Testis (tissue), 3 donors: ENCODE measurements around the gene NDUFA1. TPM values are rescaled to one million over a fixed set of nuclear protein-coding genes. Genes with fewer than 3 reads are reported as not detected.
"Not testable (repeated sequence)": the region's sequence is repeated elsewhere in the genome, so short reads cannot be mapped to it uniquely, and the experiment has no call there.

Experiments used
- DNase-seq: peaks from one replicate; pipeline ENCODE4 v3.0.0-alpha.2; 2019
- H3K27ac ChIP-seq, 2 donors: fragments of 200-600 bp; sonication (generic); one replicate each; pipeline ENCODE4 v1.5.1; 2019
- H3K27me3 ChIP-seq: fragments of 200-600 bp; sonication (generic); one replicate; pipeline ENCODE4 v1.5.1; 2019
- H3K36me3 ChIP-seq: fragments of 200-600 bp; sonication (generic); one replicate; pipeline ENCODE4 v1.5.1; 2017; ENCODE audit warnings: low read depth; ENCODE audit errors: missing control alignments
- H3K4me1 ChIP-seq: fragments of 200-600 bp; sonication (generic); one replicate; pipeline ENCODE4 v1.5.1; 2019
- H3K4me3 ChIP-seq, 2 donors: fragments of 200-600 bp; sonication (generic); one replicate each; pipeline ENCODE4 v1.5.1; 2017 to 2019
- H3K9me3 ChIP-seq: fragments of 200-600 bp; sonication (generic); one replicate; pipeline ENCODE4 v1.5.1; 2017
- POLR2A ChIP-seq: fragments of 450-650 bp; IDR thresholded peaks from one replicate; pipeline ENCODE4 v1.6.1; 2017; ENCODE audit warnings: antibody characterized with exemption, mild to moderate bottlenecking, moderate library complexity
- WGBS, 2 donors: methylation state at CpG; one replicate each; pipeline ENCODE4 v1.1.5; 2018; 5-methylcytosine and 5-hydroxymethylcytosine counted together
- intact Hi-C: fragments of 100-400 bp; cut with DNase I; formaldehyde crosslinking; loops from one replicate; pipeline ENCODE4 v1.15.1; 2023; ENCODE audit warnings: low total_unique reads
- polyA plus RNA-seq: library from polyadenylated mRNA; stranded (reverse); fragments of 350-450 nt; fragmentation: Illumina TruSeq; extraction: RNeasy Lipid Tissue Mini Kit (QIAGEN cat#74804); gene quantifications from one replicate; pipeline ENCODE4 v1.2.3, GENCODE V29; 2014; ENCODE audit warnings: low read depth, low replicate concordance; ENCODE audit not compliant: insufficient read depth
- total RNA-seq, 2 donors: library from RNA; depleted of rRNA; stranded (reverse); fragments of >200 nt; gene quantifications; one replicate each; pipeline ENCODE4 v1.2.3, GENCODE V29; 2016
- TF ChIP-seq, protein P1 (sequence below), 3 experiments: fragments of 450-650 bp in 2 of 3; fragments of 200-600 bp in 1 of 3; sonication (generic) in 1 of 3; IDR thresholded peaks; one replicate each; pipeline ENCODE4 v1.5.1; 2016 to 2019; ENCODE audit warnings: antibody characterized with exemption in 3 of 3, mild to moderate bottlenecking in 2 of 3, moderate library complexity in 1 of 3

The NDUFA1 gene
- total and polyA plus RNA-seq, 3 donors from 2014 or later = 36.6 to 74.8 (median 41.0) TPM

DNA sequence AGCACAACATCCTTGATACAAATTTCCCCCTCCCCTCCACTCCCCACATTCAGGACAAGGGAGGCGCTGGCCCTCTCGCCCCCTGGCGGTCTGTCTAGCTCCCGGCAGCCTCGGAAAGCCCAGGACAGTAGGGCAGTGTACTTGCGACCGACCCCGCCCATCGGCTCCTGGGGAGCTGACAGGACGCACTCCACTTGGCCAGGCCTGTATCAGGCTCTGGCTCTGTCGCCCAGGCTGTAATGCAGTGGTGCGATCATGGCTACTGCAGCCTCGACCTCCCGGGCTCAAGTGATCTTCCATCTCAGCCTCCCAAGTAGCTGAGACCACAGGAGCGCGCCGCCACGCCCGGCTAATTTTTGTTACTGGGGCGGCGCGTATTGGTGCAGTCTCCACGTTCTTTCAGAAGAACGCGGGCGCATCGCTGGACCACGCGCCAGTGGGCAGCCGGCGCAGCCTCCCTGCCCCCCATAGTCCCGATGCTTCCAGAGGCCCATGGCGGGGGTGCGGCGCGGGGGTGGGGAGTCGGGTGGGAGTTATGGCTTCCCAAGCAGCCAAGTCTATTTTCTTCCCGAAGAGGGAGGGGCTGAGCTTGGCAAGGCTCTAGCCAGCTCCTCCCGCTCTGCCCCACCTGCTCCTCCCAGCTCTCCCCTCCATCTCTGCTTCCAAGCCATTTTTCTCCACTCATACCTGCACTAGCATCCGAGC, 16.2 kb downstream of the NDUFA1 start:
- Histone ChIP-seq H3K27ac (no peak overlapping the region), H3K4me1 (no peaks in the 10 kb centered on the region), H3K4me3 (no peak overlapping the region), H3K9me3 (no peaks in the 10 kb centered on the region), H3K27me3 (no peaks in the 10 kb centered on the region), H3K36me3 (no peaks in the 10 kb centered on the region)
- DNase-seq = peak; percentile 62
- WGBS, 2 donors = 0 to 2% methylated on average over 2 to 10 of the region's 40 CpGs
- intact Hi-C loops = no loop called here
- TF ChIP-seq POLR2A = no peak
- TF ChIP-seq, protein P1, sequence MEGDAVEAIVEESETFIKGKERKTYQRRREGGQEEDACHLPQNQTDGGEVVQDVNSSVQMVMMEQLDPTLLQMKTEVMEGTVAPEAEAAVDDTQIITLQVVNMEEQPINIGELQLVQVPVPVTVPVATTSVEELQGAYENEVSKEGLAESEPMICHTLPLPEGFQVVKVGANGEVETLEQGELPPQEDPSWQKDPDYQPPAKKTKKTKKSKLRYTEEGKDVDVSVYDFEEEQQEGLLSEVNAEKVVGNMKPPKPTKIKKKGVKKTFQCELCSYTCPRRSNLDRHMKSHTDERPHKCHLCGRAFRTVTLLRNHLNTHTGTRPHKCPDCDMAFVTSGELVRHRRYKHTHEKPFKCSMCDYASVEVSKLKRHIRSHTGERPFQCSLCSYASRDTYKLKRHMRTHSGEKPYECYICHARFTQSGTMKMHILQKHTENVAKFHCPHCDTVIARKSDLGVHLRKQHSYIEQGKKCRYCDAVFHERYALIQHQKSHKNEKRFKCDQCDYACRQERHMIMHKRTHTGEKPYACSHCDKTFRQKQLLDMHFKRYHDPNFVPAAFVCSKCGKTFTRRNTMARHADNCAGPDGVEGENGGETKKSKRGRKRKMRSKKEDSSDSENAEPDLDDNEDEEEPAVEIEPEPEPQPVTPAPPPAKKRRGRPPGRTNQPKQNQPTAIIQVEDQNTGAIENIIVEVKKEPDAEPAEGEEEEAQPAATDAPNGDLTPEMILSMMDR (IDR thresholded peaks at IDR 0.05) = no peak

DNA sequence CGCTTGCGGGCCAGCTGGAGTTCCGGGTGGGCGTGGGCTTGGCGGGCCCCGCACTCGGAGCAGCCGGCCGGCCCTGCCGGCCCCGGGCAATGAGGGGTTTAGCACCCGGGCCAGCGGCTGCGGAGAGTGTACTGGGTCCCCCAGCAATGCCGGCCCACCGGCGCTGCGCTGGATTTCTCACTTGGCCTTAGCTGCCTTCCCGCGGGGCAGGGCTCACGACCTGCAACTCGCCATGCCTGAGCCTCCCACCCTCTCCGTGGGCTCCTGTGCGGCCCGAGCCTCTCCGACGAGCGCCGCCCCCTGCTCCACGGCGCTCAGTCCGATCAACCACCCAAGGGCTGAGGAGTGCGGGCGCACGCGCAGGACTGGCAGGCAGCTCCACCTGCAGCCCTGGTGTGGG, 19.0 kb downstream of the NDUFA1 start:
- H3K27ac ChIP-seq, intact Hi-C loops, H3K27me3 ChIP-seq, H3K36me3 ChIP-seq, H3K4me3 ChIP-seq, H3K9me3 ChIP-seq, H3K4me1 ChIP-seq: not testable (repeated sequence)
- WGBS, 2 donors = 88% methylated on average over 15 of the region's 36 CpGs; no CpG with 5 or more reads in 1 of the 2 donors
- DNase-seq = peak; percentile 13

DNA sequence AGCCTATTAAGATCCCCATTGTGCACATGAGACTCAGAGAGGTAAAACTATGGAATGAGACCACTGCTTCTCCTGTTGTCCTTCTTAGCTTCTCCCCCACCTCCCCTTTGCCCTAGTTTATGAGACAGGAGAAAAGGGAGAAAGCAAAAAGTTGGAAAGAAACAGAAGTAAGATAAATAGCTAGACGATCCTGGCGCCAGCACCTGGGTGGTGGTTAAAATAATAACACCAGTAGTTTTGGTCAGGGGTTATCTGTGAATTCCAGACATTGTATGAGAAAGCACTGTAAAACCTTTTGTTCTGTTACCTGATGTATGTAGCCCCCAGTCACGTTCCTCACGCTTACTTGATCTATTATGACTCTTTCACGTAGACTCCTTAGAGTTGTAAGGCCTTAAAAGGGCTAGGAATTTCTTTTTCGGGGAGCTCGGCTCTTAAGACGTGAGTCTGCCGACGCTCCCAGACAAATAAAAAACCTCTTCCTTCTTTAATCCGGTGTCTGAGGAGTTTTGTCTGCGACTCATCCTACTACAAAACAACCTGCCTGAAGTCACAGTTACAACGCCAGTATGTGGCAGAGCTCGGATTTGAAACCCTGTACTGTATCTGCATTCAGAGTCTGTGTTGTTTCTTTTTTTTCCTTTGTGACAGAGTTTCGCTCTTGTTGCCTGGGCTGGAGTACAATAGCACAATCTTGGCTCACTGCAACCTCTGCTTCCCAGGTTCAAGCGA, 20.5 kb downstream of the NDUFA1 start:
- H3K27ac ChIP-seq, DNase-seq: not testable (repeated sequence)
- 48 to 62% methylated on average over 16 of the region's 16 CpGs for WGBS, 2 donors

GRCh38 chrX:119895843-119896326, 24.3 kb downstream of the NDUFA1 start, which contains the start of gene AKAP14:
Gene AKAP14, plus strand, starts transcription at chrX:119895893. Its CDS starts 7,331 bp downstream, at chrX:119903224.
- no peak within 1 kb of the TSS for H3K4me3 ChIP-seq
- no peaks in the 10 kb centered on the region for H3K36me3 ChIP-seq
- no peaks in the 10 kb centered on the region for H3K9me3 ChIP-seq
- 39 to 44% methylated on average over 4 of the region's 4 CpGs for WGBS, 2 donors
- intact Hi-C loops = no loop called here
- DNase-seq = no peak
- TF ChIP-seq, protein P1 (IDR thresholded peaks at IDR 0.05) = no peak
- no peak for TF ChIP-seq POLR2A
- H3K27me3 ChIP-seq = no peaks in the 10 kb centered on the region
- no peak within 1 kb of the TSS for H3K27ac ChIP-seq
- H3K4me1 ChIP-seq = no peaks in the 10 kb centered on the region

More for the DNA sequence above, 20.5 kb downstream of the NDUFA1 start:
- H3K4me3 ChIP-seq, H3K27me3 ChIP-seq, intact Hi-C loops, H3K4me1 ChIP-seq, H3K36me3 ChIP-seq, H3K9me3 ChIP-seq: not testable (repeated sequence)

DNA sequence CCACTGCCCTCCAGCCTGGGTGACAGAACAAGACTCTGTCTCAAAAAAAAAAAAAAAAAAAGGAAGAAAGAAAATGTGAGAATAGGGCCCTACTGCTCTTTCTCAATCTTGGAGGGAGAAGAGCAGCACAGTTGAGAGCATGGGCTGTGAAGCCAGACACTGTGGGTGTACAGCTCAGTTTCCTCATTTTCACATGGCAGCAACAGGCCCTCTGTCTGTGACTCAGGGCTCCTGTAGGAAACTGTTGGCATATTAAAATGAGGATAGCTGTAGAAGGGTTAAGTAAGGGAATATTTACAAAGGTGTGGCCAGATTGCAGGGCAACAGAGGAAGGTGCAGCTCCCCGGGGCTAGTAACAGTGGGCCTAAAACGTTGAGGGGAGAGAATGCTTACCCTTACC, 27.5 kb downstream of the NDUFA1 start:
- H3K27ac ChIP-seq = no peak overlapping the region
- no peaks in the 10 kb centered on the region for H3K27me3 ChIP-seq
- no peak overlapping the region for H3K4me3 ChIP-seq
- H3K4me1 ChIP-seq = no peaks in the 10 kb centered on the region
- TF ChIP-seq, protein P1 (IDR thresholded peaks at IDR 0.05) = no peak
- no peak for TF ChIP-seq POLR2A
- intact Hi-C loops = no loop called here
- H3K36me3 ChIP-seq = no peaks in the 10 kb centered on the region
- no peak for DNase-seq
- 43 to 45% methylated on average over 2 of the region's 2 CpGs for WGBS, 2 donors
- H3K9me3 ChIP-seq = no peaks in the 10 kb centered on the region
